Measurements from ENCODE around the gene TAF13. TPM values are rescaled to one million over a fixed set of nuclear protein-coding genes. Genes with fewer than 3 reads are reported as not detected.

The TAF13 gene
- total RNA-seq, 1 experiment from 2014 or later, result 20.6 TPM

DNA sequence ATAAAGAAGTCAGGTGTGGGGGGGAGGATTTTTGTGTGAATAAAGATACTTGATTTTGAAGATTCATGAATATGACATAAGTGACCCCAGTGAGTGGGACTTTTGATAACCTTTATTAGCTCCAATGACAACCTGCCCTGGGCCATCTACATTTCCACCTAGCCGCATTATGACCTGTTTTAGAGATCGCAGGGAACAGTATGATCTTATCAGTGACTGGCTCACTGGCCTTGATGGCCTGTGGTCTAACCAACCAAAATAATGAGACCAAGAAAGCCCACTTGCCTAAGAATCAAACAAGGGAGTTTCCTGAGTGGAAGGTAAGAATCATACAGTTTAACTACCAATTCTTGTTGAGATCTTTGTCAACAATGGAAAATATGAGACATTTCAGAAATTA lies 39.9 kb upstream of the TAF13 start:
- peaks cover 19% of the 10 kb centered on the region for H3K4me1 Mint-ChIP-seq (ENCODE audit: low read depth, unreplicated experiment)
- H3K4me3 Mint-ChIP-seq (ENCODE audit: low read depth, unreplicated experiment), result no peak overlapping the region
- no peak for DNase-seq
- H3K9me3 Mint-ChIP-seq (ENCODE audit: low read depth, unreplicated experiment), result no peaks in the 10 kb centered on the region
- no TSS peak for BruUV-seq (replicated peaks)
- intact Hi-C loops (cut with micrococcal nuclease; ENCODE audit: unreplicated experiment), result no loop called here
- peaks cover 5% of the 10 kb centered on the region for H3K36me3 Mint-ChIP-seq (ENCODE audit: insufficient read depth, unreplicated experiment)
- CTCF ChIA-PET, result interaction anchor here (0.6 kb wide), 1 partner anchor 1149 kb away, joined by 3 read pairs; no protein-coding TSS in a partner anchor
- peaks cover 47% of the 10 kb centered on the region for H3K27me3 Mint-ChIP-seq (ENCODE audit: unreplicated experiment)
- H3K27ac Mint-ChIP-seq (ENCODE audit: unreplicated experiment), result no peak overlapping the region
- TF ChIP-seq, protein P1, sequence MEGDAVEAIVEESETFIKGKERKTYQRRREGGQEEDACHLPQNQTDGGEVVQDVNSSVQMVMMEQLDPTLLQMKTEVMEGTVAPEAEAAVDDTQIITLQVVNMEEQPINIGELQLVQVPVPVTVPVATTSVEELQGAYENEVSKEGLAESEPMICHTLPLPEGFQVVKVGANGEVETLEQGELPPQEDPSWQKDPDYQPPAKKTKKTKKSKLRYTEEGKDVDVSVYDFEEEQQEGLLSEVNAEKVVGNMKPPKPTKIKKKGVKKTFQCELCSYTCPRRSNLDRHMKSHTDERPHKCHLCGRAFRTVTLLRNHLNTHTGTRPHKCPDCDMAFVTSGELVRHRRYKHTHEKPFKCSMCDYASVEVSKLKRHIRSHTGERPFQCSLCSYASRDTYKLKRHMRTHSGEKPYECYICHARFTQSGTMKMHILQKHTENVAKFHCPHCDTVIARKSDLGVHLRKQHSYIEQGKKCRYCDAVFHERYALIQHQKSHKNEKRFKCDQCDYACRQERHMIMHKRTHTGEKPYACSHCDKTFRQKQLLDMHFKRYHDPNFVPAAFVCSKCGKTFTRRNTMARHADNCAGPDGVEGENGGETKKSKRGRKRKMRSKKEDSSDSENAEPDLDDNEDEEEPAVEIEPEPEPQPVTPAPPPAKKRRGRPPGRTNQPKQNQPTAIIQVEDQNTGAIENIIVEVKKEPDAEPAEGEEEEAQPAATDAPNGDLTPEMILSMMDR (IDR thresholded peaks at IDR 0.05; ENCODE audit: unreplicated experiment), result no peak

DNA sequence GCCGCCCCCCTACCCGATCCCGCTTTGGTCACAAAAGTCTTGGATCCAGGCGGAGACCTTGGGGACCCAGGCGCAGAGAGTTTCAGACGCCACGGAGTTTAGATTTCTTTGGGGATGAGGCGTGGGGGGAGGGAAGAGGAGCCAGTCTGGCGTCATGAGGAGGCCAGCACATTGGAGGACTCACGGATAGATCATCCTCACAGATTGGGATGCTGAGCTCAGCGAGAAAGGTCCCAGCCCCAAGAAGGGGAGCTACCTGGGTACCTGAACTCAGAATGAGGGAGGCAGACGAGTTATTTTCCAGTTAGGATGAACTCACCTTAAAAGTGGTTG lies 38.5 kb upstream of the TAF13 start:
- Mint-ChIP-seq H3K4me3 (ENCODE audit: low read depth, unreplicated experiment) (peak overlapping the region; percentile 62), H3K27me3 (ENCODE audit: unreplicated experiment) (peaks cover 60% of the 10 kb centered on the region), H3K36me3 (ENCODE audit: insufficient read depth, unreplicated experiment) (peaks cover 5% of the 10 kb centered on the region), H3K4me1 (ENCODE audit: low read depth, unreplicated experiment) (peaks cover 27% of the 10 kb centered on the region), H3K27ac (ENCODE audit: unreplicated experiment) (no peak overlapping the region), H3K9me3 (ENCODE audit: low read depth, unreplicated experiment) (no peaks in the 10 kb centered on the region)
- no peak for DNase-seq
- CTCF ChIA-PET, result interaction anchor here (0.5 to 1.1 kb wide), 2 partner anchors 12 to 14 kb away, joined by 4 read pairs; no protein-coding TSS in a partner anchor
- TF ChIP-seq, protein P1 (IDR thresholded peaks at IDR 0.05; ENCODE audit: unreplicated experiment), result no peak
- BruUV-seq (replicated peaks), result no TSS peak
- intact Hi-C loops (cut with micrococcal nuclease; ENCODE audit: unreplicated experiment), result loop anchor here (5.0 kb wide), 1 partner anchor 78 kb away; no protein-coding TSS in a partner anchor

DNA sequence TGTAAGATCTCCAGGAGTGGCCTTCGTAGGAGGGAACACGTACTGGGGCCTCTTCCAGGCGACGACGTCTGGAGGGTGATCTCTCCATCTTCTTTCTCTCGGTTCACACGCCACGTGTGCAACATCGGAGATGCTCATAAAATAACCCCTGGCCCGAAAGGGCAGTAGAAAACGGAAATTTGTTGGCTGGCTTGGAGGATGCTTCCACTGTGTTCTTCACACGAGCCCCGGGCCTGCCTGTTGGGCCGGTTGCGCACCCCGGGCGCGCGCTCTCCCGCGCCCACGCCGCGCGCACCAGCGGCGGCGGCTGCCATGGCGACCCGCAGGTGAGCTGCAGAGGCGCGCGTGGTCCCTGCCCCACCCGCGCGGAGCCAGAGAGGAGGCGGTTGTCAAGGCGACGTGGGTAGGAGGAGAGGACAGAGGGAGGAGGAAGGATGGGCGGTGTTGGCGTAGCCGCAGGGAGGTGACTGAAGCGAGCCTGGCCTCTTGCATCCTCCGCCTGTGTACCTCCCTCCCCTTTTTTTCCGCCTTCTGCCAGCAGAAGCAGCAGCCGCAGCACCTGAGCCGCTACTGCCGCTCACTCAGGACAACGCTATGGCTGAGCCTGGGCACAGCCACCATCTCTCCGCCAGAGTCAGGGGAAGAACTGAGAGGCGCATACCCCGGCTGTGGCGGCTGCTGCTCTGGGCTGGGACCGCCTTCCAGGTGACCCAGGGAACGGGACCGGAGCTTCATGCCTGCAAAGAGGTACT lies 38.0 kb upstream of the TAF13 start, which contains the start of gene ELAPOR1:
ELAPOR1 (plus strand) TSS at position 526 of the 752 bp plus-strand sequence; CDS start at position 595, 69 bp downstream.
- Mint-ChIP-seq H3K4me1 (ENCODE audit: low read depth, unreplicated experiment) (peaks cover 27% of the 10 kb centered on the region), H3K9me3 (ENCODE audit: low read depth, unreplicated experiment) (no peaks in the 10 kb centered on the region), H3K27ac (ENCODE audit: unreplicated experiment) (peak within 1 kb of the TSS; percentile 70), H3K4me3 (ENCODE audit: low read depth, unreplicated experiment) (peak within 1 kb of the TSS; percentile 62), H3K27me3 (ENCODE audit: unreplicated experiment) (peaks cover 63% of the 10 kb centered on the region), H3K36me3 (ENCODE audit: insufficient read depth, unreplicated experiment) (peaks cover 5% of the 10 kb centered on the region)
- CTCF ChIA-PET, result no interaction called here
- TF ChIP-seq, protein P1 (IDR thresholded peaks at IDR 0.05; ENCODE audit: unreplicated experiment), result no peak
- peak; percentile 12 for DNase-seq
- intact Hi-C loops (cut with micrococcal nuclease; ENCODE audit: unreplicated experiment), result loop anchor here (5.0 kb wide), 1 partner anchor 79 kb away; no protein-coding TSS in a partner anchor
- no TSS peak for BruUV-seq (replicated peaks)

DNA sequence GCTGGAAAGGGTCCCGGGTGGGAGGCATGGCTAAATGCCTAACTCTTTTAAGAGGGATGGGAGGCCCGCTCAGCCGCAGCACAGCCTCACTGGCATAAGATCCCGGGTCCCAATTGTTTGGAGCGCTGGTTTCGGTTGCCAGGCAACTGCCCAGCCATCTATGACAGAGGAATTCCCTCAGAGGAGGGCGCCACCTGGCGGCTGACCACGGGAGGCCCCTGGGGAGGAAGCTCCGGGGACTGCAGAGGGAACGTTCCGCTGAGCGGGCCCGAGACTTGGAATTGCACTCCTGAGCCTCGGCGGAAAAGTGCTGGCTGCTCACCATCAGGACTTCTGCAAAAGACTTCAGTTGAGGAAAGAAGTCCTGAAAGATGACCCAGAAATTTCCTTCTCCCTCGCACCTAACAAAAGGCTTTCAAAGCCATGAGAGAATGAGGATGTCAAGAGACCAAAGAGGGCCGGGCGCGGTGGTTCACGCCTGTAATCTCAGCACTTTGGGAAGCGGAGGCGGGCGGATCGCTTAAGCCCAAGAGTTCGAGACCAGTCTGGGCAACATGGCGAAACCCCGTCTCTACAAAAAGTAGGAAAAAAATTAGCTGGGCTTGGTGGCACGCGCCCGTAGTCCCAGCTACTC lies 37.0 kb upstream of the TAF13 start:
- BruUV-seq (replicated peaks), result no TSS peak
- H3K4me3 Mint-ChIP-seq (ENCODE audit: low read depth, unreplicated experiment), result peak overlapping the region; percentile 62
- H3K36me3 Mint-ChIP-seq (ENCODE audit: insufficient read depth, unreplicated experiment), result peaks cover 5% of the 10 kb centered on the region
- intact Hi-C loops (cut with micrococcal nuclease; ENCODE audit: unreplicated experiment), result loop anchor here (5.0 kb wide), 1 partner anchor 80 kb away; no protein-coding TSS in a partner anchor
- TF ChIP-seq, protein P1 (IDR thresholded peaks at IDR 0.05; ENCODE audit: unreplicated experiment), result peak; percentile 65
- no peaks in the 10 kb centered on the region for H3K9me3 Mint-ChIP-seq (ENCODE audit: low read depth, unreplicated experiment)
- CTCF ChIA-PET, result interaction anchor here (0.6 to 1.1 kb wide), 6 partner anchors 13 to 102 kb away, joined by 3 to 7 read pairs (median 4); partner anchors contain the start of gene TMEM167B
- H3K27me3 Mint-ChIP-seq (ENCODE audit: unreplicated experiment), result peaks cover 73% of the 10 kb centered on the region
- H3K27ac Mint-ChIP-seq (ENCODE audit: unreplicated experiment), result peak overlapping the region; percentile 70
- DNase-seq, result peak; percentile 91
- H3K4me1 Mint-ChIP-seq (ENCODE audit: low read depth, unreplicated experiment), result peaks cover 27% of the 10 kb centered on the region

Data from Calu3 (cell line).